HG02798 (cell line): ENCODE measurements around the gene LILRB1.
A peak's percentile ranks its signal among the peaks of the same experiment; 100 is the strongest.
"Not testable (repeated sequence)": the region's sequence is repeated elsewhere in the genome, so short reads cannot be mapped to it uniquely, and the experiment has no call there.

ENCODE experiments used
- ATAC-seq: cut with Tn5 transposase; IDR thresholded peaks from one replicate; pipeline ENCODE4 v1.9.1; 2021; ENCODE audit warnings: mild to moderate bottlenecking; ENCODE audit not compliant: unreplicated experiment, poor library complexity

Gene LILRB1

DNA sequence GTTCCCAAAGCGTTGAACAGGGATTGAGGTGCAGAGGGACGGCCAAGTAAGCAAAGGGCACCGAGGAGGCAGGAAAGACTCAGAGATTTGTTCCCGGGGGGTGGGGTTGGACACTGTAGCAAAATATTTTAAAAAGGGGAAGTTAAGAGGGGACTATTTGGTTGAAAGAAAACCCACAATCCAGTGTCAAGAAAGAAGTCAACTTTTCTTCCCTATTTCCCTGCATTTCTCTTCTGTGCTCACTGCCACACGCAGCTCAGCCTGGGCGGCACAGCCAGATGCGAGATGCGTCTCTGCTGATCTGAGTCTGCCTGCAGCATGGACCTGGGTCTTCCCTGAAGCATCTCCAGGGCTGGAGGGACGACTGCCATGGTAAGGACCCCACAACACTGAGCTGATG lies at the start of gene LILRB1:
Gene LILRB1, plus strand, starts transcription at position 223 of the 400 bp plus-strand sequence. CDS start 590 bp downstream, outside the sequence.
- ATAC-seq = not testable (repeated sequence)

GRCh38 chr19:54586397-54586796 lies 43.9 kb upstream of the LILRB1 start:
- ATAC-seq = no peak

DNA sequence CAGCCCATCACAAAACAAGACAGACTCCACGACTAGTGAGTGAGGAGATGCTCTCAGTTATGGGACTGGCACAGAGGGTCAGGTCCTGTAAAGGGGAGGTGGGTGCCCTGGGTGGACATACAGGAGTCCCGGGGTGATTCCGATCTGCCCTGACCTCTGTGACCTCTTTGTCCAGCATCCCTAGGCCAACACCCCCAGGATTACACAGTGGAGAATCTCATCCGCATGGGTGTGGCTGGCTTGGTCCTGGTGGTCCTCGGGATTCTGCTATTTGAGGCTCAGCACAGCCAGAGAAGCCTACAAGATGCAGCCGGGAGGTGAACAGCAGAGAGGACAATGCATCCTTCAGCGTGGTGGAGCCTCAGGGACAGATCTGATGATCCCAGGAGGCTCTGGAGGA lies 43.3 kb upstream of the LILRB1 start:
- ATAC-seq = no peak

DNA sequence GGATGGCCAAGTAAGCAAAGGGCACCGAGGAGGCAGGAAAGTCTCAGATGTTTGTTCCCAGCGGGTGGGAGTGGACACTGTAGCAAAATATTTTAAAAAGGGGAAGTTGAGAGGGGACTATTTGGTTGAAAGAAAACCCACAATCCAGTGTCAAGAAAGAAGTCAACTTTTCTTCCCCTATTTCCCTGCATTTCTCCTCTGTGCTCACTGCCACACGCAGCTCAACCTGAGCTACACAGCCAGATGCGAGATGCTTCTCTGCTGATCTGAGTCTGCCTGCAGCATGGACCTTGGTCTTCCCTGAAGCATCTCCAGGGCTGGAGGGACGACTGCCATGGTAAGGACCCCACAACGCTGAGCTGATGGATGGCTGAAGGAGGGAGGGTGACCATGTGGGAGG lies 36.8 kb upstream of the LILRB1 start, which contains the start of gene LILRA1:
Gene LILRA1, plus strand, starts transcription at position 188 of the 400 bp plus-strand sequence. CDS start 613 bp downstream, outside the sequence.
- not testable (repeated sequence) for ATAC-seq

GRCh38 chr19:54593931-54594626 lies 36.2 kb upstream of the LILRB1 start:
- ATAC-seq = not testable (repeated sequence)

- ATAC-seq = no peak
Measured at GRCh38 chr19:54594737-54595136, 35.5 kb upstream of the LILRB1 start.

DNA sequence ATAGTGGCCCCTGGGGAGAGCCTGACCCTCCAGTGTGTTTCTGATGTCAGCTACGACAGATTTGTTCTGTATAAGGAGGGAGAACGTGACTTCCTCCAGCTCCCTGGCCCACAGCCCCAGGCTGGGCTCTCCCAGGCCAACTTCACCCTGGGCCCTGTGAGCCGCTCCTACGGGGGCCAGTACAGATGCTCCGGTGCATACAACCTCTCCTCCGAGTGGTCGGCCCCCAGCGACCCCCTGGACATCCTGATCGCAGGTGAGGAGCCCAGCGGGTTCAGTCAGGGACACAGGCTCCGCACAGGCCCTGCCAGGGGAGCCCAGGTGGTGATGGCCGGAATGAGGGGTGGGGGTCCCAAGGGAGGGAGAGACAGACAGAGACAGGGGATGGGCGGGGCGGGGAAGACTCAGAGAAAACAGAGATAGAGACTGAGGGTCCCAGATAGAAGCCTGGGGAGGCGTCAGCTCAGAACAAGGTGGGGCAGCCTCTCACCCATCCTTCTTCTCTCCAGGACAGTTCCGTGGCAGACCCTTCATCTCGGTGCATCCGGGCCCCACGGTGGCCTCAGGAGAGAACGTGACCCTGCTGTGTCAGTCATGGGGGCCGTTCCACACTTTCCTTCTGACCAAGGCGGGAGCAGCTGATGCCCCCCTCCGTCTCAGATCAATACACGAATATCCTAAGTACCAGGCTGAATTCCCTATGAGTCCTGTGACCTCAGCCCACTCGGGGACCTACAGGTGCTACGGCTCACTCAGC lies 34.4 kb upstream of the LILRB1 start:
- not testable (repeated sequence) for ATAC-seq

- ATAC-seq = no peak
Measured at GRCh38 chr19:54600212-54600611, 30.1 kb upstream of the LILRB1 start.

- no peak for ATAC-seq
Measured at GRCh38 chr19:54606230-54606629, 24.1 kb upstream of the LILRB1 start.

DNA sequence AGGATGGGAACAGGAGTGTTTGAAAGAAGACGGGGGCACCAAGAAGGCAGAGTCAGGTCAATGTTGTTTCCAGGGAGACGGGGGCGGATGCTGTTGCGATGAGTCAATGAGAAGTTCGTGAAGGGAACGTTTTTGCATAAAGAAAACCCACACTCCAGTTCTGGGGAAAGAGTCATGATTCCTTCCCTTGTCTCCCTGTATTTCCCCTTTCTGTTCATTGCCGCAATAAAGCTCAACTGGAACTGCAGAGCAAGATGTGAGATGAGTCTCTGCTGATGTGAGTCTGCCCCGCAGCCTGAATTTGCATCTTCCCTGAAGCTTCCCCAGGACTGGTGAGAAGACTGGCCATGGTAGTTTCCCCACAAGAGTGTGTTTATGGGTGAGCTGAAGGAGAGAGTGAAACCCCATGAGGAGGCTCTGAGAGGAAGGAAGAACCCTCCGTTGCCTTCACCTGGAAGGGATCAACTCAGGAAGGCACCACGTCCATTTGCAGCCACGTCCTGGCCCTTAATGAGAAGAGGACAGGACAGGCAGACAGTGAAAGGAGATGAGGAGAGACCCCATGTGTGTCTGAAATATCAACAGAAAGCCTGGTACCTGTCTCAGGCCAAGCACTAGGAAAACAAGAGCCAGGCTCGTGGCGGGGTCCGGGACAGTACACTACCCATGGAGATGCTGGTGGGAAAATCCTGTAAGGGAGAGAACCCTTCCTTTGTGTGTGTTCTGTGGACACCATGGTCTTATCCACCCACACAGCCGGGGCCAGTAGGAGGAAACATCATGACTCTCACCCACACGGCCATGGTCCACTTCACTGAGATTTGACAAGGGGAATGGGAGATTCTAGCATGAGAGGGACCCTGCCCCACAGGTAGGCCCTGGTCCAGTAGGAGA lies 23.1 kb upstream of the LILRB1 start:
- peak; percentile 63 for ATAC-seq

- no peak for ATAC-seq
Measured at GRCh38 chr19:54607785-54608150, 22.5 kb upstream of the LILRB1 start.

GRCh38 chr19:54608205-54608604 lies 22.1 kb upstream of the LILRB1 start:
- ATAC-seq = no peak

DNA sequence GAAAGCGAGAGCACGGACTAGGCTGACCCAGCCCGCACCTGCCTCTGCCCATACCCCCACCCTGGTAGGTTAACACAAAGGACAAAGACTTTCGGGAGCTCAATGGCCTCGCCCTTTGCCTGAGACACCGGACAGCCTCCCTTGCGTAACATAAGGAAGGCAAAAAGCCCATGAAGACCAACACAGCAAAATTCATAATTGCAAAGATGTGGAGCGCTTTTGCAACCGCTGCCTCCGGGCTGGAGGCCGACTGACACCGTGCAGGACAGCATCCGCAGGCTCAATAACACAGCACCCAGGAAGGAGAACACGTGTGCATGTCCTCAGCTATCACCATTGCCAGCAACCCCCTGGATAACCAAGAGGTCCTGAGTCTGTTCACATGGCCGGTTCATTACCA lies 21.5 kb upstream of the LILRB1 start:
- no peak for ATAC-seq

DNA sequence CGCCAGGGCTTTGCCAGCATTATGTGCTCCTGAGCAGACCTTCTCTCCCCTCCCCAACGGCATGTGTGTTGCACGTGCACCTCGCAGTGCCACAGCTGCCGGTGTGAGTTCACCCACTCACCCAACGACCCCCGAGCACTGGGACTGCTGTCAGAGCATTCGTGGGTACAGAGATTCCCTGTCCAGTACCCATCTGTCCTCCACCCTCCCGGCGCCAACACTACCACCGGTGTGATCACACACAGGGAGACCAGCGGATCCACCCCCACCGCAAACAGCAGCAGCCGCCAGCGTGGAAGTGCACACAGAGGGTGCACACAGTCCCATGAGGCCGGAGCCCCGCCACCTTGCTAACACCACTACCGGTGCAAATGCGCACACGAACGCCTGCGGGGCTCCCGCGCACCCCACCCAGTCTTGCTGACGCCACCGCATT lies 20.9 kb upstream of the LILRB1 start:
- ATAC-seq = no peak

DNA sequence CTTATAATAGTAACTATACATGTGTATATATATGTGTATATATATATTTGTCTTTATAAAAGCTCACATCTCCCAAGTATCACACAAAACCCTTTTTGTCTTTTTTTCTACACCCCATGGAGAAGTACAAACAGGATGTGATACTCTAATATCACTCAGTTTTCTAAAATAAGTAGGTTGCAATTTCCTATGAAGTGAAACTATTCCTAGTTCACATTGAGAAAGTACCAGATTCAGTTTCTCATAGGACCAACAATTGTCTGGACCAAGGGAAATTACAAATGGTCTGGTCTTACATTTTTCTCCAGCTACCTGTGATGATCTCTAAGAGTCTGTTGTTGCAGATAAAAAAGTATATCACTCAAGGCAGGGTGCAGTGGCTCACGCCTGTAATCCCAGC lies 17.9 kb upstream of the LILRB1 start:
- ATAC-seq = no peak

GRCh38 chr19:54614726-54615125 lies 15.6 kb upstream of the LILRB1 start:
- ATAC-seq = no peak

- ATAC-seq = peak; percentile 32
Measured at GRCh38 chr19:54616057-54616456, 14.2 kb upstream of the LILRB1 start.

DNA sequence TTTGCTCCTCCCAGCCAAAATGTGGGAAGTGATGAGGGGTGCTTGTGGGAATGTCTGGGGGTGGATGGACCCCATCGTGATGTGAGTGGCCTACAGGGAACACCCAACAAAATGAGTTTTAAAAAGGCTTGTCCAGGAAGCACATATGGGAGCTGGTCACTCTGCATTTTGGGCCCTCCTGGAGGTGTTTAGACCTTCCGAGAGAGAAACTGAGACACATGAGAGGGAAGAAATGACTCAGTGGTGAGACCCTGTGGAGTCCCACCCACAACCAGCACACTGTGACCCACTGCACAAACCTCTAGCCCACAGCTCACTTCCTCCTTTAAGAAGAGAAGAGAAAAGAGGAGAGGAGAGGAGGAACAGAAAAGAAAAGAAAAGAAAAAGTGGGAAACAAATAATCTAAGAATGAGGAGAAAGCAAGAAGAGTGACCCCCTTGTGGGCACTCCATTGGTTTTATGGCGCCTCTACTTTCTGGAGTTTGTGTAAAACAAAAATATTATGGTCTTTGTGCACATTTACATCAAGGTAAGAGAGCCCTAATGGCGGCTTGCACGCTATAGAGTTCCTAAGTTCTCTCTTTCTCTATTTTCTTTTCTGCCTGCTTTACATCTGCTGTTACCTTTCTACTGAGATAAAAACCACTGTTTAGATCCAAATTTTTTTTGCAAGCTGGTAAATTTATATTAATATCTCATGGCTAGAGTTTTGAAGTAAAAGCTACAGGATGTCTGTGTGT lies 13.3 kb upstream of the LILRB1 start:
- ATAC-seq = peak; percentile 86

GRCh38 chr19:54620464-54620863 lies 9.8 kb upstream of the LILRB1 start:
- ATAC-seq = no peak

- no peak for ATAC-seq
Measured at GRCh38 chr19:54622431-54622830, 7.9 kb upstream of the LILRB1 start.
